OCI-LY1 (cell line): ENCODE data around the gene C15orf61.

ENCODE experiments used
- EZH2 ChIP-seq: fragments of 200-600 bp; sonication (generic), shearing (Covaris generic); IDR thresholded peaks from 2 replicates; pipeline ENCODE4 v1.8.0; 2017; ENCODE audit warnings: borderline replicate concordance, mixed run types, mild to moderate bottlenecking, antibody characterized with exemption, low read length, moderate library complexity, mixed read lengths
- TF ChIP-seq, protein P1 (sequence below): fragments of 200-600 bp; sonication (generic), shearing (Covaris generic); IDR thresholded peaks from 2 replicates; pipeline ENCODE4 v1.5.1; 2017; ENCODE audit warnings: mild to moderate bottlenecking, antibody characterized with exemption, low read length, moderate library complexity, mixed read lengths

DNA sequence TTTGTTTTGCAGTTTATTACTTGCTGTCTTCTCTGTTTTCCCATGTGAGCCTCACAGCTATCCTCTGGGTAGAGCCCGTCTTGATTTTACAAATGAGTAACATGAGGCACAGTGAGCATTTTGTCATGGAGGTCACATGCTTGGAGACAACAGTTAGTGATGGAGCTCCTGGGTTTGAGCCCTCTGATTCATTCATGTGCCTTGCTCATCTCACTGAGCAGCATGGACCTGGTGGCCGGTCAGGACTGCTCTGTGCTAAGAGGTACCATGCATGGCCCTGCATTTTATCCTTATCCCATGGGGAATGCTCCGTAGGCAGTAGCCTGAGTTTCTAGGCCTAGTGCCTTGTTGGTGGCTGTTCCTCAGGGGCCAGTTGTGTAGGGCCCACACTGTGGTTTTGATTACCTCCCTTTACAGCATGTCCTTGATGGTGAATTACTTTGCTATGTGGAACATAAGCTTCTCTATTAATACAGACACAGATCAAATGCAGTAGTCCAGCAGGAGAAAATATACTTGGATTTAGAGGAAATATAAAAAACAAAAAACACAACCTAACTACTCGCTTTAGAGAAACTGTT is 57.2 kb downstream of the C15orf61 start:
- no peak for TF ChIP-seq EZH2
- TF ChIP-seq, protein P1, sequence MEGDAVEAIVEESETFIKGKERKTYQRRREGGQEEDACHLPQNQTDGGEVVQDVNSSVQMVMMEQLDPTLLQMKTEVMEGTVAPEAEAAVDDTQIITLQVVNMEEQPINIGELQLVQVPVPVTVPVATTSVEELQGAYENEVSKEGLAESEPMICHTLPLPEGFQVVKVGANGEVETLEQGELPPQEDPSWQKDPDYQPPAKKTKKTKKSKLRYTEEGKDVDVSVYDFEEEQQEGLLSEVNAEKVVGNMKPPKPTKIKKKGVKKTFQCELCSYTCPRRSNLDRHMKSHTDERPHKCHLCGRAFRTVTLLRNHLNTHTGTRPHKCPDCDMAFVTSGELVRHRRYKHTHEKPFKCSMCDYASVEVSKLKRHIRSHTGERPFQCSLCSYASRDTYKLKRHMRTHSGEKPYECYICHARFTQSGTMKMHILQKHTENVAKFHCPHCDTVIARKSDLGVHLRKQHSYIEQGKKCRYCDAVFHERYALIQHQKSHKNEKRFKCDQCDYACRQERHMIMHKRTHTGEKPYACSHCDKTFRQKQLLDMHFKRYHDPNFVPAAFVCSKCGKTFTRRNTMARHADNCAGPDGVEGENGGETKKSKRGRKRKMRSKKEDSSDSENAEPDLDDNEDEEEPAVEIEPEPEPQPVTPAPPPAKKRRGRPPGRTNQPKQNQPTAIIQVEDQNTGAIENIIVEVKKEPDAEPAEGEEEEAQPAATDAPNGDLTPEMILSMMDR = no peak
